Mammary epithelial cell (primary cell): Measurements from ENCODE around the gene ETAA1.

Experiments used
- EZH2 ChIP-seq: IDR thresholded peaks from 2 replicates; pipeline ENCODE4 v1.6.1; 2012; ENCODE audit warnings: low read length, inconsistent platforms, borderline replicate concordance
- TF ChIP-seq, protein P1 (sequence below), 2 donors: IDR thresholded peaks in 1 of 2; conservative IDR thresholded peaks in 1 of 2; 2 replicates each; pipeline ENCODE4 v1.5.1; 2011 to 2012; ENCODE audit warnings: inconsistent platforms in 2 of 2, low read length in 2 of 2, mild to moderate bottlenecking in 2 of 2, control low read depth in 1 of 2, low read depth in 1 of 2; ENCODE audit not compliant: insufficient read depth in 1 of 2; ENCODE audit errors: extremely low read depth in 1 of 2

DNA sequence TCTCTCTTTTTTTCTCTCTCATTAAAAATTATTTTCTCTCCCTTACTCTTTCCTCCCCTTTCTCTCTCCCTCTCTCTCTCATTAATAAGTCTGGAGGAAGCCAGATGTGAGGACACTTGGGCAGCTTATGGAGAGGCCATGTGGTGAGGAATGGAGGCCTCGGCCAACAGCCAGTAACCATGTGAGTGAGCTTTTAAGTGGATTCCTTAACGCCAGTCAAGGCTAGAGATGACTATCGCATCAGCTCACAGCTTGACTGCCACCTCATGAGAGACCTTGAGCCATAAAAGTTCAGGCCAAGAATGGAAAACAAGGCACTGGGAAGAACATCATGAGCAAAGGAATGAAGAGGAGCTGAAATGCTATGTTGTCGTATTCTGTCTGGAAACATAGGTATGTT is 39.1 kb downstream of the ETAA1 start:
- TF ChIP-seq, protein P1, sequence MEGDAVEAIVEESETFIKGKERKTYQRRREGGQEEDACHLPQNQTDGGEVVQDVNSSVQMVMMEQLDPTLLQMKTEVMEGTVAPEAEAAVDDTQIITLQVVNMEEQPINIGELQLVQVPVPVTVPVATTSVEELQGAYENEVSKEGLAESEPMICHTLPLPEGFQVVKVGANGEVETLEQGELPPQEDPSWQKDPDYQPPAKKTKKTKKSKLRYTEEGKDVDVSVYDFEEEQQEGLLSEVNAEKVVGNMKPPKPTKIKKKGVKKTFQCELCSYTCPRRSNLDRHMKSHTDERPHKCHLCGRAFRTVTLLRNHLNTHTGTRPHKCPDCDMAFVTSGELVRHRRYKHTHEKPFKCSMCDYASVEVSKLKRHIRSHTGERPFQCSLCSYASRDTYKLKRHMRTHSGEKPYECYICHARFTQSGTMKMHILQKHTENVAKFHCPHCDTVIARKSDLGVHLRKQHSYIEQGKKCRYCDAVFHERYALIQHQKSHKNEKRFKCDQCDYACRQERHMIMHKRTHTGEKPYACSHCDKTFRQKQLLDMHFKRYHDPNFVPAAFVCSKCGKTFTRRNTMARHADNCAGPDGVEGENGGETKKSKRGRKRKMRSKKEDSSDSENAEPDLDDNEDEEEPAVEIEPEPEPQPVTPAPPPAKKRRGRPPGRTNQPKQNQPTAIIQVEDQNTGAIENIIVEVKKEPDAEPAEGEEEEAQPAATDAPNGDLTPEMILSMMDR (conservative IDR thresholded peaks at IDR 0.05 in 1 of 2, IDR thresholded peaks at IDR 0.05 in 1 of 2; ENCODE audit: extremely low read depth in 1 of 2, insufficient read depth in 1 of 2, low read depth in 1 of 2, low read length in 2 of 2), result no peak
- no peak for TF ChIP-seq EZH2
